ENCODE measurements around the gene NTHL1.

DNA sequence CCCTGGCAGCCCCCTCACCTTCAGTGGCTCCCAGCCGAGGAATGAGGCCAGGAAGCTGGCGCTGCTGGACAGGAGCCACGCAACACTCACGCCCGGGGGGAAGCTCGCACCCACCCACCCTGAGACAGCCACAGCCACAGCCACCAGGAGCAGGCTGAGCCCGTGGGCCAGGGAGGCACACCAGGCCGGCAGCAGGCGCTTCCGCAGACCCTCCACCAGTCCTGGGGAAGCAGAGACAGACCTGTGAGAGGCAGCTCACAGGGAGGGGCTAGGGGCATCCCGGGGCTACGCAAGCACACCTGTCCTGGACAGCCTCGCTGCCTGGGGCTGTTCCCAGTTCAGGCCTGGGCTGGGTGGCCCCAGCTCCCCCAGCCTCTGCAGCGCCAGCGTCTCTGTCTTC, 46.2 kb upstream of the NTHL1 start:
- TF ChIP-seq CTCF (IDR thresholded peaks at IDR 0.05) (no peak), POLR2A (IDR thresholded peaks at IDR 0.05) (no peak), POLR2AphosphoS5 (IDR thresholded peaks at IDR 0.05; ENCODE audit: insufficient read depth in 1 of 2, low read depth in 1 of 2) (no peak)

Measured in vagina (tissue), 2 donors.